Testis (tissue), 3 donors: ENCODE results near the gene SYNE1. TPM values are rescaled to one million over a fixed set of nuclear protein-coding genes. Genes with fewer than 3 reads are reported as not detected.

Experiments used
- DNase-seq: peaks from one replicate; pipeline ENCODE4 v3.0.0-alpha.2; 2019
- H3K27ac ChIP-seq, 2 donors: fragments of 200-600 bp; sonication (generic); one replicate each; pipeline ENCODE4 v1.5.1; 2019
- H3K27me3 ChIP-seq: fragments of 200-600 bp; sonication (generic); one replicate; pipeline ENCODE4 v1.5.1; 2019
- H3K36me3 ChIP-seq: fragments of 200-600 bp; sonication (generic); one replicate; pipeline ENCODE4 v1.5.1; 2017; ENCODE audit warnings: low read depth; ENCODE audit errors: missing control alignments
- H3K4me1 ChIP-seq: fragments of 200-600 bp; sonication (generic); one replicate; pipeline ENCODE4 v1.5.1; 2019
- H3K4me3 ChIP-seq, 2 donors: fragments of 200-600 bp; sonication (generic); one replicate each; pipeline ENCODE4 v1.5.1; 2017 to 2019
- H3K9me3 ChIP-seq: fragments of 200-600 bp; sonication (generic); one replicate; pipeline ENCODE4 v1.5.1; 2017
- POLR2A ChIP-seq: fragments of 450-650 bp; IDR thresholded peaks from one replicate; pipeline ENCODE4 v1.6.1; 2017; ENCODE audit warnings: antibody characterized with exemption, mild to moderate bottlenecking, moderate library complexity
- WGBS, 2 donors: methylation state at CpG; one replicate each; pipeline ENCODE4 v1.1.5; 2018; 5-methylcytosine and 5-hydroxymethylcytosine counted together
- intact Hi-C: fragments of 100-400 bp; cut with DNase I; formaldehyde crosslinking; loops from one replicate; pipeline ENCODE4 v1.15.1; 2023; ENCODE audit warnings: low total_unique reads
- polyA plus RNA-seq: library from polyadenylated mRNA; stranded (reverse); fragments of 350-450 nt; fragmentation: Illumina TruSeq; extraction: RNeasy Lipid Tissue Mini Kit (QIAGEN cat#74804); gene quantifications from one replicate; pipeline ENCODE4 v1.2.3, GENCODE V29; 2014; ENCODE audit warnings: low read depth, low replicate concordance; ENCODE audit not compliant: insufficient read depth
- total RNA-seq, 2 donors: library from RNA; depleted of rRNA; stranded (reverse); fragments of >200 nt; gene quantifications; one replicate each; pipeline ENCODE4 v1.2.3, GENCODE V29; 2016
- TF ChIP-seq, protein P1 (sequence below), 3 experiments: fragments of 450-650 bp in 2 of 3; fragments of 200-600 bp in 1 of 3; sonication (generic) in 1 of 3; IDR thresholded peaks; one replicate each; pipeline ENCODE4 v1.5.1; 2016 to 2019; ENCODE audit warnings: antibody characterized with exemption in 3 of 3, mild to moderate bottlenecking in 2 of 3, moderate library complexity in 1 of 3

Gene SYNE1
- total and polyA plus RNA-seq, 3 donors from 2014 or later: 57.2 to 255 (median 228) TPM

DNA sequence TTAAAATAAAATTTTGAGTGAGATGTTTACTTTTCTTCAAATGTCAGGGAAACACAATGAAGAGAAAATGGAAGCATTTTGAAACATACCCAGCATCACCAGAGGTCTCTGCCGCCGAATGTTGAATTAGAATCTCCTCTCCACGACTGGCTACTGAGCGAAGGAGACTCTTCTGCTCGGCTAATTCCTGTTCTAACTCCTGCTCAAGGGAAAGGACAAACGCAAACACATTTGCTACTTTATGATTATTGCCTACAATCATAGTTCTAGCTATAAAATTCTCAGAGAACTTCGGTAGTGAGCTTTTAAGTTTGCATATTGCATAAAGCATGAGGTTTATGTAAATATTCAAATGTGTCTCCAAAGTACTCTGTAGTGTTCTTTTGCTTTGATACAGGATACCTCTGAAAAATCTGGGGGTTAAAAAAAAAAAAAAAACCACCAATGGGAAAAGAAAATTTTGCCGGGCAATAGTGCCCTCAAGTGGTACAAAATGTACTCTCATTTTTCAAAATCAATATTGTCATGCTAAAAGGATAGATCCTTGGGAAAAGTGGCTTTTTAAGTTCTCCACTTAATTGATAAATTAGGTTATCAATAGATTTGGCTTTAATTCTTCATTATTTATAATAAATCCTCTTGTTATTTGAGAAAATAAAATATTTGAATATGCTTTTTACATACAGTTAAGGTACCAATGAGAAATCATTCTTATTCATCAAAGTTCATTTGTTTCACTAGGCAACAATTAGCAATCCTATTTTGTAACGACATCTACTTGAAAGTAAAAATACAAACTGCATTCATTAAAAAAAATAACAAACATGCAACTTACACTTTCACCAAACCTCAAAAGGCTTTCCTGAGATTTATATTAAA, 369.0 kb downstream of the SYNE1 start:
- Histone ChIP-seq H3K36me3 (no peaks in the 10 kb centered on the region), H3K4me3 (no peak overlapping the region), H3K27me3 (no peaks in the 10 kb centered on the region), H3K4me1 (peaks cover 19% of the 10 kb centered on the region), H3K9me3 (no peaks in the 10 kb centered on the region), H3K27ac (no peak overlapping the region)
- 44 to 47% methylated on average over 9 of the region's 9 CpGs for WGBS, 2 donors
- TF ChIP-seq, protein P1, sequence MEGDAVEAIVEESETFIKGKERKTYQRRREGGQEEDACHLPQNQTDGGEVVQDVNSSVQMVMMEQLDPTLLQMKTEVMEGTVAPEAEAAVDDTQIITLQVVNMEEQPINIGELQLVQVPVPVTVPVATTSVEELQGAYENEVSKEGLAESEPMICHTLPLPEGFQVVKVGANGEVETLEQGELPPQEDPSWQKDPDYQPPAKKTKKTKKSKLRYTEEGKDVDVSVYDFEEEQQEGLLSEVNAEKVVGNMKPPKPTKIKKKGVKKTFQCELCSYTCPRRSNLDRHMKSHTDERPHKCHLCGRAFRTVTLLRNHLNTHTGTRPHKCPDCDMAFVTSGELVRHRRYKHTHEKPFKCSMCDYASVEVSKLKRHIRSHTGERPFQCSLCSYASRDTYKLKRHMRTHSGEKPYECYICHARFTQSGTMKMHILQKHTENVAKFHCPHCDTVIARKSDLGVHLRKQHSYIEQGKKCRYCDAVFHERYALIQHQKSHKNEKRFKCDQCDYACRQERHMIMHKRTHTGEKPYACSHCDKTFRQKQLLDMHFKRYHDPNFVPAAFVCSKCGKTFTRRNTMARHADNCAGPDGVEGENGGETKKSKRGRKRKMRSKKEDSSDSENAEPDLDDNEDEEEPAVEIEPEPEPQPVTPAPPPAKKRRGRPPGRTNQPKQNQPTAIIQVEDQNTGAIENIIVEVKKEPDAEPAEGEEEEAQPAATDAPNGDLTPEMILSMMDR (IDR thresholded peaks at IDR 0.05): peak in 1 of 3 experiments; percentile 65
- TF ChIP-seq POLR2A: no peak
- intact Hi-C loops: no loop called here
- no peak for DNase-seq

GRCh38 chr6:152265651-152266050, 371.5 kb downstream of the SYNE1 start:
- Histone ChIP-seq H3K9me3 (no peaks in the 10 kb centered on the region), H3K4me3 (no peak overlapping the region), H3K36me3 (no peaks in the 10 kb centered on the region), H3K4me1 (peaks cover 6% of the 10 kb centered on the region), H3K27ac (no peak overlapping the region), H3K27me3 (no peaks in the 10 kb centered on the region)
- DNase-seq: no peak
- intact Hi-C loops: no loop called here
- WGBS, 2 donors: 39 to 47% methylated on average over 2 of the region's 2 CpGs
- TF ChIP-seq, protein P1 (IDR thresholded peaks at IDR 0.05): no peak
- no peak for TF ChIP-seq POLR2A

- H3K4me1 ChIP-seq: peaks cover 4% of the 10 kb centered on the region
- H3K4me3 ChIP-seq: no peak overlapping the region
- no peak for TF ChIP-seq POLR2A
- TF ChIP-seq, protein P1 (IDR thresholded peaks at IDR 0.05): no peak
- intact Hi-C loops: no loop called here
- H3K9me3 ChIP-seq: no peaks in the 10 kb centered on the region
- DNase-seq: no peak
- WGBS, 2 donors: 94 to 100% methylated on average over 1 of the region's 1 CpG
- no peaks in the 10 kb centered on the region for H3K36me3 ChIP-seq
- H3K27me3 ChIP-seq: no peaks in the 10 kb centered on the region
- no peak overlapping the region for H3K27ac ChIP-seq
These were observed 373.6 kb downstream of the SYNE1 start for GRCh38 chr6:152263582-152263981.

- H3K4me3 ChIP-seq: no peak overlapping the region
- peaks cover 4% of the 10 kb centered on the region for H3K4me1 ChIP-seq
- no peaks in the 10 kb centered on the region for H3K36me3 ChIP-seq
- DNase-seq: no peak
- H3K9me3 ChIP-seq: no peaks in the 10 kb centered on the region
- WGBS, 2 donors: 69 to 73% methylated on average over 4 of the region's 4 CpGs
- no peaks in the 10 kb centered on the region for H3K27me3 ChIP-seq
- TF ChIP-seq, protein P1 (IDR thresholded peaks at IDR 0.05): no peak
- no peak for TF ChIP-seq POLR2A
- H3K27ac ChIP-seq: no peak overlapping the region
- intact Hi-C loops: no loop called here
These were observed 376.0 kb downstream of the SYNE1 start for GRCh38 chr6:152261179-152261578.

DNA sequence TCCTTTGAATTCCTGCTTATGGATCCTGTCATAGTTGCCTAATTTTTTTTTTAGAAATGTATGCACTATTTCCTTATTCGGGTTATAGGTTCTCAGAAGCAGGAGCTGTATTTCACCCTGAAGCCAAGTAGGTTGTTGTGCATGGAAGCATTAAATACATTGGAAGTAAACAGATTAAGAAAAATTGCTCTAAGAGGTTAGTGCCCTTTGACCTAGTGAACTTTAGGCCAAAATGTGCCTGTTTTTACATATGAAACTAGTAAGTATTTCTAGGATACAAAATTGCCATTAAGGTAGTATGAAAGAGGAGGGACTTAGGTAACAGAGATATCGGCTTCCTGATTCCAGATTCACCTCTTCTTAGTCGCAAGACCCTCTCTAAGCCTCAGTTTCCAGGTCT, 377.9 kb downstream of the SYNE1 start:
- Histone ChIP-seq H3K4me1 (no peaks in the 10 kb centered on the region), H3K9me3 (no peaks in the 10 kb centered on the region), H3K4me3 (no peak overlapping the region), H3K36me3 (no peaks in the 10 kb centered on the region), H3K27ac (no peak overlapping the region), H3K27me3 (no peaks in the 10 kb centered on the region)
- TF ChIP-seq POLR2A: no peak
- TF ChIP-seq, protein P1 (IDR thresholded peaks at IDR 0.05): no peak
- no peak for DNase-seq
- WGBS, 2 donors: 90% methylated on average over 3 of the region's 3 CpGs
- intact Hi-C loops: no loop called here
